ENCODE data around the gene CORO1C.

Gene CORO1C

DNA sequence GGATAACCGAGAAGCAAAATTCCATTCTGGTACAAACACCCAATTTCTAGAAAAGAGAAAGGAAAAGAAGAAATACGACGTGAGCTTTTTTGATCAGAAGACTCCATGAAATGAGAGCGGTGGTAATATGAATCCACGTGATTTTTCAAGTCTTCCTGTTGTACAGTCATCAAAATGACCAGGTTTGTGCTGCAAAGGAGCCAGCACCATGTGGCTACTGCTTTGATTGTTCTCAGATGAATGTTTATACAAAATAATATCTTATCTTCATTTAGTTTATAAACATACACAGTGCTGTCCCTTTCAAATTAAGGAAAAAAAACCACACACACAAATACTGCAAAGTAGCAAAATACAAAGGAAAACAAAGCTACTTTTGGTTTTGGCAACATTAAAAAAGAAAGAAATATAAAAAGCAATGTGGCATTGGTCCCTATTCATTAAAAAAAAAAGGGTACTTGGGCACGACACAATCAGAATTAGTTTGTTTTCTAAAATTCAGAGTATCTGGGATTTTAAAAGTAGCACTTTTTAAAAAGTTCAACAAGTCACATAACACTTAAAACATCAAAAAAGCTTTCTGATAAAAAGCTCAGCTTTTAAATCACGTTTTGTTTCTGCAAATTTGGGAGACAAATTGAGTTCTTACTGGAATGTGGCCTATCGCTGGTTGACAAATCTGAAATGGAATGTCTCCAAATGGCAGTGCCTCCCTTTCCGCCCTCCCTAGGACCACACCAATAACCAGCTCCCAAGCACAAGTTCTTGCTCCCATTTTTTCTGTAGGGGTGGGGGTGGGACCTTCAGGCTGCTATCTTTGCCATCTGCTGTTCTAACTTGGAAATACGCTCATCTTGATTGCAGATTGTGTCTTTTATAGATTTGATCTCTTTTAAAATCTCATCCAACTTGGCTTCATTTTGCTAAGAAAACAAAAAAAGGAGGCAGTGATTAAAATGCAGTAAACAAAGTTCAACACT lies 84.4 kb downstream of the CORO1C start:
- no peak for DNase-seq

DNA sequence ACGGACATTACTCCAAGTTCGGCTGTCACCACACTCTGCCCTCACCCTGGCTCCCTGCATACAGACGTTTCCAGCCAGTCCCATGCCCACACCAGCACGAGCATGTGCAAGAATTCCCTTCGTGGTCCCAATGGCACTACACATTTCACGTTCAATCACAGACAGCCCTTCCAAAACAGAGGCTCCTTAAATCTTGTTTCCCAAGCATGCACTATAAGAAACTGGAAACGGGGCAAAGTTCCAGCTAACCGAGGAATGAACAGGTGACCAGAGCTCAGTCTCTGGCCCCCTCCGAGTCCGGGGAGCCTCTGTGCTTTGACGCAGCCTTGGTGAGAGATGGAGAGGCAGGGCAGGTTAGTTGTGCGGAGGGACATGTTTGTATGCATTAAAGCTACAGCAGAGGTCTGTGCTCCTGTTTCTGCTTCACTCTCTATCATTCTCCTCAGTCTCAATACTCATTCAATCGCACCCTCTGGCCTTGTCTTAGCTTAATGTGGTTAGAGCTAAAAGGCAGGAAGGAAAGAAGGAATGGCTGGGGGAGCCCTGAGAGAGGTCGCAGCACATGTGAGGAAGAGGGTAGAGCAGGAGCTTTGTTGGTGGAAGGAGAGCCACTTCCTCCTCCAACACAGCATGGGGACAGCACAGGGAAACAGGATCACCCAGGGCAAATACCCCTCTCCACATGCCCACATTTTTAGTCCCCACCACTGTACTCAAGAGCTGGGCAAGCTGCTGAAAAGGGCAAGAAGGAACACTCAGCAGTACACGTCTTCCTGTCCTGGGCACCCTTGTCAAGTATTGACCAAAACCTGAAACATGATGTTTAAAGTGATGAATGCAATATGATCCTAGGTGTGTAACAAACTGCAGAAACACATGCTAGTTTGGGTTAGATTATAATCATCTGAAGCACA lies 85.4 kb downstream of the CORO1C start:
- DNase-seq, result no peak

DNA sequence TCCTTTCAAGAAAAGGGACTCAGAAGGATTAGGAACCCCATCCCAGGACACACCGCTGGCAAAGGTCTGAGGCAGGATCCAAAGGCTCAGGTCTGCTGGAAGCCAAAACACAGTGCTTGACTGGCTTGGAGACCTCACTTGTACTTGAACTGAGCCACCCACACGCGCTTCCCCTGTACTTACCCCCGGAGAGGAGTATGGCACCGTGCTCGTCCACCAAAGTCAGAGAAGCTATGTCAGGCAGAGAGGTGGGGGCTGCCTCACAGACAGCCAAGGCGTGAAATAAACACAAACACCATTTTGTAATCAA lies 86.6 kb downstream of the CORO1C start:
- DNase-seq, result no peak

DNA sequence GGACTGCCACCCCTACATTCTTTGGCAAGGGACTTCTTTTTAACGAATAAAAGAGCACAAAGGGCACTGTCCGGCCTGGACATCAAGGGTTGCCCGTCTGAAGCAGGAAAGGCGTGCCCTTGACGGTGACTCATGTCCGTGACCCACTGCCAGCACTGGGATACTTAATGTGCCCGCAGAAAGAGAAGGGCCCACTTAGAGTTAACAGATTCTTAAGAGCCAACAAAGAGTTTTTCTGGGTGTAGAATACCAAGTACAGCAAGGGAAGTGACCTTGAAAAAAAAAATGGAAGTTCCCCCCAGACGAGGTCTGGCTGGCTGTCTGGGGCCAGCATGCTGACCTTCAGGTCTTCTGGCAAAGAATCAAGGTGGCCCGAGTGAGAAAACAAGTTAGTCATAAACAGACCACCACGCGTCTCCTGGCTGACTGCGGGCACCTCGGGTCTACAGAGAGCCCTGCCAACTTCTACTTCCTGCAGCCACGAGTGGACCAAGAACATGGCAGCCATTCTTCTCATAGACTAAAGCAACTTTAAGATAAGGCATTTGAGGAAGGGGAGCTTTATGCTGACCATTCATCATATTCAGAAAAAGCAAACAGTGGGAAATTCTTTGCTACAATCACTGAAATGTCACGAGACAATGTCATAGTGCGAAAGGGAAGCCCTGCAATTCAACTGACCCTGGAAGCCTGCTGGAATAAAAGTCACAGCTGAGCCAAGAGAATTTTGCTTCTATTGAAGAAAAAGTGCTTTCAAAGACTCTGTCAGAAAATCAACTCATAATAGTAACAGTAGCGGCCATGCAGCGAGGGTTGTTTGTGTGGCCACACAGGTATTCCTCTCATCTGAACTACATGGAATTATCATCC lies 87.1 kb downstream of the CORO1C start:
- no peak for DNase-seq

DNA sequence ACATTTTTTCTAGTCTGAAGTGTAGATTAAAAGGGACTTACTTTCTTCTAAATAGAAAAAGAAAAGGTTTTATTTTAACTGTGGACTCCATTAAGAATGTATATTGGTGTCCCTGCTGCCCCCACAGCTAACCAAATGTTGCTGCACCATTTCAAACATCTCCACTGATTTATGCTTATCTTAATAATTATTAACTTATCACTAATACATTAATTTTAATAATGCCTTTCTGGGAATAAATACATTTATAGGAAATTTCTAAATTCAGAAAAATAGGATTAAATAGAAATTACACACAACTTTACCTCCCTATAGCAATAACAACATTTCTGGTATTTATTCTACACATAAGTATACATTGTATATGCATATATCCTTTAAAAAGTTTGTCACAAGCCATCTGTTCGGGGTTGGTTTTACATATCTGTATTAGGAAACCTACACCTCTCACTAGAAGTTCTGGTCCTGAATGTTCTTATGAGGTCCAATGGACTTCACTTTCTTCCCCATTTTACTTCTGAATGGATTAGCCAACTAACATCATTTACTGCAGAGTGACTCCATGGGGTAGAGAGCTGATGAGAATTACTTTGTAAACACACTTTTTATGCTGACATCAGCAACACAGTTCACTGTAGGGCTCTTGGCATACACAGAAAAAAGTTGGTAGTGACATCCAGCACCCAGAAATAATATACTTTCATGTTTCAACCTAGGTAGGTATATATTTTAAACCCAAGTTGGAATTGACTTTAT lies 88.2 kb downstream of the CORO1C start:
- DNase-seq, result no peak

DNA sequence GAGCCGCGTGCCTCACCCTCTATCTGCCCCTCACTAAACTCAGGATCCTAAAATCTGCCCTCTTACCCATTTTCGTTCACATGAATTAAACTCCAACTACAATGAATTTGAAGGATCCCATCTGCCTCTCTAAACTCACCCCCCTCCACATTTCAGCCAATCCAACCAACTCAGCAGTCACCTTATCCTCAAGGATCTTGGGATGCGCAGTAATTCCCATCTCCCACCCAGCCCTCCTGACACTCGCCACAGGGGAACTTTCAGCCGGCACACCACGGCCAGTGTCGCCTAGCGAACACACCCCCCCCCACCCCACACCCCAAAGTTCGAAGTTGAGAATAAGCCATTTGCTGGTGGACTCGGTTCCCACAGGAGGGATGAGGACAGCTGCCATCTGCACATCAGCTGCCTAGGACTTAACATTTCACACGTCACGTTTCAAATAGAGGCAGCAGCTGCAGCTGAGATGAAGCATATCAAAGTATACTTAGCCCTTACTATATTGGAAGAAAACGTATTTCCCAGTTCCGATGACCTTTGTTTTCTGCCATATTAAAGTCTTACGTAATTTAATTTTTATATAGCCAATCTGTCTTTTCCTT lies 88.9 kb downstream of the CORO1C start:
- peak; percentile 86 for DNase-seq

DNA sequence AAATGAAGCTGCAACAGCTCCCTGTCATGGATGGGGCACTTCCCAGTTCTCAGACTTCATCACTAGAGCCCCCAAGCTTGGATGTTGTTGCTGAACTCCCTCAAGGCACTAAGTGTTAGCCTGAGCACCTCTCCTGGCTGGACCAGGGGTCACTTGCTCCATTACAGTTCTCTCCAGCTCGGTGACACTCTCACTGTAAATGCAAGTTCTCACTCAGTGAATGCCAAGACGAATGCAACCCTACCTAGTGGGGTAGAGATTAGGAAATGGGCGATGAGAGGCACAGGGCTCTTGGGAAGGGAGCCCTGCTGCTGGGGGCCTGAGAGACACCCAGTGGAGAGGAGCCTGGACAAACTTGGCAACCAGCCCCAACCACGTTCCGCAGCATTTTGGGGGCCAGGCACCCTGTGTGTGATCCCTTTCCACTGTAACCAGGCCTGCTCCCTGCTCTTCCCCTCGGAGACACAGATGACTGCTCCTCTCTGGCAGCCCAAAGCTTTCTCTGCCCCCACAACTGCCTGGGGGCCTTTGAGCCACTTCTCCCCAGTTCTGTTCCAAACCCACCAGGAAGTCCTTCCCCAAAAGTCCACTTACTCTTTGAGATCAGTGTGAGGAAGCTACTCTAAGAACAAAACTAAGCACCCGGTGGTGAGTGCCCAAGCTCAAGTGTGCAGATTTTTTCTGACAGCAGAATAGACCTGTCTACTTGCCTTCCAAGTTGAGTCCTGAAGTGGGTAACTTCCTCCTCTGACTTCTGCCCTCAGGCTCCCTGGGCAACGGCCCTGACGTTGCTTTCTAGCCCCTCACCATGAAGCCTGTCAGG lies 89.7 kb downstream of the CORO1C start:
- no peak for DNase-seq

DNA sequence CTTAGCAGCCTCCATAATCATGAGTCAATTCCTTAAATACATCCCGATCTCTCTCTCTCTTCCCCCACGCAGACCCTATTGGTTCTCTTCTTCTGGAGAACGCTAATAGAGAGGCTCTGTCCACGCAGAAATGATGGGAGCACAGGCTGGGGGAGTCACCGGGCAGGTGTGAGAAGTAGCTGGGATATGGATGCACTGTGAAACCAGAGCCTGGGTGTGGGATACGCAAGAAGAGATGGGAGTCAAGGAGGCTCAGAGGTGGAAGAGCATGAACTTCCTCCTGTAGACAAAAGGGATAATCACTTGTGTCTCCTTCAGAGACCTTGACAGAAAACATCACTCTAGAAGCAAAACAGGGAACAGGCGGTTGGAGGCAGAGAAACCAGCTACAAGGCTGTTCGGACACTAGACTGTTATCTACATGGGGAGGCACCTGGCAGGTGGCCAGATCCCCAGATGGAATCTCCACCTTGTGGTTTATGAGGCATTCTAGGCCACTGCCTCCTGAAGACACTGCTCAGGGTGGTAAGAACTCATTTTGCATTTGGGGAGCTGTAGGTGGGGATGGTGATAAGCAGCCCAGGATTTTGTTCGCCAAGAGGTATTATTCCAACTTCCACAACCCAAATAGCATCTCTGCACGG lies 90.4 kb downstream of the CORO1C start:
- DNase-seq, result no peak

DNA sequence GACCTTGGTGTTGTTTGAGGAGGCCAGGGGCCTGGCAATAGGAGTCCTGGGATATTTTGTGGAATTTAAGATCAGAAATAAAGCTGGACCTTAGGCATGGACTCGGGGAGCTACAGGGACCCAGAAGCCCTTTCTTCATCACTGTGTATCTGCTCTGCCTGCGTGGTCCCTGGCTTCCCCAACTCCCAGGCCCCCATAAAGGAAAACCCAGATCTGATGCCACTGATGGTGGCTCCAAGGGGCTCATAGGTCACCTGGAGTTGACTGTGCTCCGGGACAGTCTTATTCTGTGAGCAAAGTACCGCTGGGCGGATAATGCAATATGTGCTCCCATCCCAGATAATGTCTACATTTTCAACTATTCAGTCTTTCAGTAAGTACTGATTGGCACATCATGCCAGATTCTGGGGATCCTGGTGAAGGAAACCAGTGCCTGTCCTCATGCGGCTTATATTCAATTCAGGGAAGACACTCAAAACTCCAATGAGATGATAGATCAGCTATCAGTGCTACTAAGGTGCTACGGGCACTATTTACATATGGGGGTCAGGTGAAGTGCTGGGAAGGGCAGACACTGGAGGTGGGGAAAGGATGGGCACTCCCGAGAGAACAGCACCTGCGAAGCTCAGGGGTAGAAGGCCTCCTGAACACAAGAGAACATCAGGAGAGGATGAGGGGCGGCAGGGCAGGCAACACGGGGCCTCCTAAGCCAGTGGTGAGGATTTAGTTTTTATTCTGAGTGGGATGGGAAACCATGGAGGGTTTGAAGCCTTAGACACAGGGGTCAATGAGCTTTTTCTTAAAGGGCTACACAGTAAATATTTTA lies 92.1 kb downstream of the CORO1C start:
- DNase-seq, result no peak

DNA sequence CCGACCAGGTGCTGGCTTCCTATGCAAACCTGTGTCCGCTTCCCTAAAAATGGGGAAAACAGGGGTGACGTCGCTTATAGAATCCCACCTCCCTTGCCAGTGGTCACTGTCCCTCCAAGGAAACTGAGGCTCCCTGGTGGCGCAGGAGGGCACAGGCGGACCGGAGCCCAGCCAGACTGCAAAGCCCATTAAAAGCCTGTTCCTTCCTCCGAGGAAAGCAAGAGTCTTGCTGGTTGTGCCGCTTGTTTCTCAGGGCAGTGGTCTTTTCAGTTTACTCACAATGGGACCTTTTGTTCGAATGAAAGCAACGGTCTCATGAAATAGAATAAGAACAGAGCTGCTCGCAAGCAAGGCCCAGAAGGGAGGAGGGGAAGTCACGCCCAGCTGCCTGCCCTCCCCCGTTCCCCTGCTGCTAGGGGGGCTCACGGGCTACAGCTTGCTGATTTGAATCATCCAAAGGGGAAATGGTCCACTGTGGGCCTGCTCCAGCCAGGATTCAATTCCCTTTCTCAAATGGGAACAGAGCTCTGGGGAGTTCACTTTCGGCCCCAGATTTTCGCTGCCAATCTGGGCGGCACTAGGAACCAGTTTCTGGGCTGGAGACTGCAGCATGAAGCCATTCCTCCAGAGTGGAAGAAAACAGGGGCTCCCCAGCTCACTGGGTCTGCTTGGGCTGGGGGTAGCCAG lies 93.0 kb downstream of the CORO1C start:
- peak; percentile 83 for DNase-seq

DNA sequence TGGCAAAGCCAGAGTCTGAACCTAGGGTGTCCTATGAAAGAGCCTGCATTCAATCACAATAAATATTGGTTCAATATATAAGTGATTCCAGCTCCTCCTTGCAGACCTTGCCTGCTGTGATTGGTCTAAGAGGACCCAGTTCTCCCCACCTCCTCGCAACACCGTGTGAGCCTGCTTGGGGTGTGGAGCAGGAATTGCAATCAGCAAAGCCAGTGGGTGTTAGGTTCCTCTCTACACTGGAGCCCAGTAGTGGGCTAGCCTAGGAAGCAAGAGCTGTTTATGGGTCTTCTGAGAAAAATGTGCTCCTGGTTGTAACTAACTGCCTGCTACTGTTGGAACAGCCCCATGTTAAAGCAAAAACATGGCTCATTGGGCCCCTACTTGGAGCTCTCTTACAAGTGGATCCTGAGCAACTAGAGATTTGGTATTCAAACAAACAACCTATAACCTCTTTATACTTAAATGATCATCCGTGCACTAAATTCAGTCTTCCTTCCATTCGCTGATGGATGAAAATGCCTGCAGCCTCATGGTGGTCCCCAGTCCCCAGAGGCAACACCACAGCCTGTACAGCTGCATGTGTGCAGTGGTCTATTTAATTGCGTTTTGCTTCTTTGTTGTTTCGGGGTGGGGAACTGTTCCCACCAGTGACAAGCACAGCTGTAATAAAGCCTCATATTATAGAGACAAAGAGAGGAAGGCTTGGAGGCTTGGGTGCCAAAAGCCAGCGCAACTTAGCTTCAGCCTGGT lies 93.9 kb downstream of the CORO1C start:
- peak; percentile 67 for DNase-seq

DNA sequence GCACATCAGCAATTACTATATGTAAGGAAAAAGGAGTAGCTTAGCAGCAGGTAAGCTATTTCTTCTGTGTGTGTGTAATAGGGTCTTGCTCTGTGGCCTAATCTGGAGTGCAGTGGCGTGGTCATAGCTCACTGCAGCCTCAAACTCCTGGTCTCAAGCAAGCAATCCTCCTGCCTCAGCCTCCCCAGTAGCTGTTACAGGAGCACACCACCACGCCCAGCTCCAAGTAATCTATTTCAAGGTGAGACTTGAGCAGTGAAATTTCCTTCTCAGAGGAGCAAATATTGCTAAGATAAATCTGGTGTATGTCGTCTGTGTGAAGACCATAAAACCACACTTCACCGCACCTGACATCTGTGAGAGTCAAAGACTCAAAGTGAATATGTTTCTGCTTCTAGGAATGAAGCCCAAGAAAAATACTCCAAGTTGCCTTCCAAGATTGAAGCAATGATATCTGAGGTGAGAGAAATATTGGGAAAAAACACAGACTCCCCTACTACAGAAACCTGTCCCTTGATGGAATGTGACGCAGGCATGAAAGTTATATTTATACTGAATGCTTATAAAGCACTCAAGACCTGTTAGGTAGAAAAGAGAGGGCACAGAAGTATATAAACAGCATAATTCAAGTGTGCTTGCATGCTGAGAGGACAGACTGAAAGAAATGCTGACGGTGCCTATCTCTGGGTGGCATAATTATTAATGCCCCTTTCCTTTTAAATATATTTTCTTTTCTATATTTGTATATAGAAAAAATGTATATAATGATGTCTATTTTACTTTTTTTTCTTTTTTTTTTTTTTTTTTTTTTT lies 95.1 kb downstream of the CORO1C start:
- DNase-seq, result no peak

DNA sequence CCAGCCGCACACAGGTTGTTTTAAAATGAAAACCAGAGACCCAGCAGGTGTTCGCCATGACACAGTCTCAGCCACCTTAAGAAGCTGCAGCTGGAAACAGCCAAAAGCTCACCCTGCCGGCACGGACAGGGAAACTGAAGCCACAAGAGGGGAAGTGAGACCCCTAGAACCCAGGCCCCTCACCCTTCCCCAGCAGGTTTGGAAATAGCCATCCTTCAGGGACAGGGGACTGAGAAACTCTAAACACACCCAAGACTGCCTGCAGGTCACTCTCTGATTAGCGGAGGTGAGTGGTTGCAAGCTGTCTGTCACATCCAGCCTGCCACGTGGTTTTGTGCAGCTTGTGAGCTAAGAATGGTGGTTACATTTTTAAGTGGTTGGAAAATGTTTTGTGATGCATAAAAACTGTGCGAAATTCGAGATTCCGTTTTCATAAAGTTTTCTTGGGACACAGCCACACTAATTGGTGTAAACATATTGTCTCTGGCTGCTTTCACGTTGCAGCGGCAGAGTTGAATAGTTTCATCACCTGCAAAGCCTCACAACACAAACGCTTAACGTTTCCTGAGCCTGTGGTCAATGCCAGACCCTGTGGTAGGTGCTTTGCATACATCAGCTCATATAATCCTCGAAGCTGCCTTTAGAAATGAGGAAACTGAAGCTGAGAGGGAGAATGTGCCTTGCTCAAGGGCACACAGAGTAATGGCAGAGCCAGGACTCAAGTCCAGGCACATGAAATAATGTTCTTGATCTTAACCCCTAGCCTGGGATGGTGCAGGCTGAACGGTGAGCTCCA lies 95.9 kb downstream of the CORO1C start:
- peak; percentile 30 for DNase-seq

DNA sequence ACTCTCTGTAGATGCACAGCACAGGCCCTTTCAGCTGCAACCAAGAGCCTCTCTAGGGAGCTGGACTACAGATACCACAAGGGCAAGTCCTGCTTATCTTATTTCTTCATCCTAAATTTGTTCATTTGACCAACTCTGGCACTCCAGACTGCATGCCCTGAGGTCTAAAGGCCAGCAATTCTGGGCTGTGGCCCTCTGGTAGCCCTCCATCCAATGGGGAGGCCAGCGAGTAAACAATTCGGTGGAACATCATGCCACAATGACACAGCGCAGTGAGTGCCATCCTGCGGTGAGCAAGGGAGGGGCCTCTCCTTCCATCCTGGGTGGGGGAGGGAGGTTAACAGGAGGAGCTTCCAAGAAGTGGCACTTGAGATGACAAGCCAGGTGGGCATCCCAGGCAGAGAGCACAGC lies 97.0 kb downstream of the CORO1C start:
- no peak for DNase-seq

DNA sequence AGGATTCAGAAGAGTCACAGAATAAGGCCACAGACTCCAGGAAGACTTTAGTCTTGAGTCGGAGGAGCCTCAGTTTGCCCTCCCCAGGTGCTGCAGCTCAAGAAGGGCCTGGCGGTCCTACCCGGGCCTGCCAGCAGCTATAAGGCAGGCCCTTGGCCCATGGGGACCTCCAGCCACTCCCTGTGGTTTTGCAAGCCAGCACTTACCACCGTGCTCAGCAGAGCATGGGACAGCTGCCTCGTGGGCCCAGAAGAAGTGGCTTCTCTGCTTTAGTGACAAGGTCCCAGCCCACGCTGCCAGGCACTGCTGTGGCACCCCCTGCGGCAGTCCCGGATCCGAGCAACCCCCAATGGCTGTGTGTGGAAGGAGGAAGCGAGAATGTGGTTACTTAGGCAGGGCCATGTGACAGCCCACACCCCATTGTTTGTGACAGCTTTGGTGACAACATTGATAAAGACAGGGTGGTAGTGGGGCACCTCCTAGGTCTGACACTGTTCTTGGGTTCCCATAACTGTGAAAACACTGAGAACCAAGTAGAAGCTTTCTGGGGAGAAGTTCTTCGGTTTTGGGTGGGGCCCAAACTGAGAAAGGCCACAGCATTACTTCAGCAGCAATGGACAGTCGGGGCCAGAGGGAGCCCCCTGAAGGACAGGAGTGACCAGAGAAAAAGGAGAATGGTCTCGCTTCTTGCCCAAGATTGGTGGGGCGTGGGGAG lies 97.6 kb downstream of the CORO1C start, which contains the start of gene SELPLG:
Gene SELPLG, minus strand, starts transcription at position 361 of the 715 bp plus-strand sequence. CDS start 9,587 bp downstream, outside the sequence.
- DNase-seq, result no peak
